ENCODE measurements around the gene RPUSD1.

RPUSD1 gene

DNA sequence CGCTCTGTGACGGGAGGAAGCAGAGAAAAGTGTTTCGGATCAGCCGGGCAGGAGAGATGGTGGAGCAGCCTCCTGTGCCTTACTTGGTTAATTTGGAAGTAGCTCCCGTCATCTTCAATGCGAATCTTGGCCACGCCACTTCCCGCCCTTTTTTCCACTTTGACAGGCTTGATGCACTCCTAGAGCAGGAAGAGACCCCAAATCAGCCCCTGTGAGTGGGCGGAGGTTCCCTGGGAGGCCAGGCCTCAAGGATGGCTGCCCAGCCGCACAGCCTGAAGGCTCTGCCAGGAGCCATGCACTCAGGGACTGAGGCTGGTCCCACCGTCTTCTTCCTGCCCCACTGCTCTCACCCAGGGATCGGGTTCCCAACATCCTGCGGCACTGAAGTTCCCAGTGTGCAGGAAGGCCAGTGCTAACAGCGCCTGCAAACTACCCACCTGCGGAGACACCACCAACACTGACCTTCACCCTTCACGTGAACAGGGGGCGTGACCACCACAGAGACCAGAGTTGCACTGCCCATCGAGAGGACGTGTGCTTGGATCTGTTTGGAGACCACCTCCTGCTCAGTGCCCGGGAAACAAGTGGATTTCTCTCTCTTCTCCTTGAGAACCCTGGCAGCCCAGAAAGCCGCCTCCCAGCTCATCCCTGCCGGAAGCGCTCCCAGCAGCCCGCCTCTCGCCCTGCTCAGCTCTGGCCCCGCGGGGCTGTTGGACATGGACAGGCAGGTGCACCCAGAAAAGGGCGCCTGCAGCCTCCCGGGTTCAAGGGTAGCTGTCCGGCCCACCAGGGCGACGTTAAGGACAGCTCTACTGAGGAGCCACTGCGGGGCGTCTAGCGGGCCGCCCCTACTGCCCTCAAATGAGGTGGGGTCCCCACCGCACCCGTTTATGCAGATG, 48.4 kb downstream of the RPUSD1 start:
- Histone ChIP-seq H3K4me1 (ENCODE audit: control insufficient read depth, insufficient read depth, low read length, poor library complexity, severe bottlenecking) (peaks cover 14% of the 10 kb centered on the region), H3K36me3 (ENCODE audit: control insufficient read depth, insufficient read depth, low read length) (peaks cover 24% of the 10 kb centered on the region), H3K27ac (ENCODE audit: insufficient read depth, low read length, poor library complexity, severe bottlenecking) (peak overlapping the region; percentile 83), H3K9me3 (ENCODE audit: control insufficient read depth, low read length) (no peaks in the 10 kb centered on the region), H3K4me3 (ENCODE audit: insufficient read depth, low read depth, low read length, poor library complexity, severe bottlenecking) (peak overlapping the region; percentile 94), H3K27me3 (replicated peaks; ENCODE audit: control insufficient read depth, insufficient read depth, low read length, poor library complexity, severe bottlenecking) (no peaks in the 10 kb centered on the region)
- DNase-seq, result no peak

DNA sequence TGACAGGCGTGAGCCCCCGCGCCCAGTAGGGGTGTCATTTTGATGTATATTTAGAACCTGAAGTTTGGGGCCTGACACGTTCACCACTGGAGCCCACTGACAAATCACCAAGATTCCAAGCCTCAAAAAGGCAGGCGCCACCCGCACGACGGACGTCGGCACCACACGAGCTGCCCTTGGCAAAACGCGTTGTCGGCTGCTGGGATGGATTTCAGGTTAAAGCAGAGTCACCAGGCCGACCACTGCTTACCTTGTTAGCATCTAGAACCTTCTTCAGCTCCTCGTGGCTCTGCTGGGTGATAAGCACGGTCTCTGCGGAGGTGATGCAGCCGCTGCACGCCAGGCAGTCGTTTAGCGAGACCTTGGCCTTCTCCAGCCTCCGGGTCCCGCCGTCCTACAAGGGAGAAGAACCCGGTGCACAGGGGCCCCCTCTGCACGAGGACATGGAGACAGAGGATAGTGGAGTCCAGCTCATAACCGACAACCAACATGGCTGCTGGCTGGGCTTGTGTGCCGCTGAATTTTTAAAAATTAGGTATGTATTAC, 51.2 kb downstream of the RPUSD1 start:
- no peak overlapping the region for H3K4me3 ChIP-seq (ENCODE audit: insufficient read depth, low read depth, low read length, poor library complexity, severe bottlenecking)
- H3K27ac ChIP-seq (ENCODE audit: insufficient read depth, low read length, poor library complexity, severe bottlenecking), result no peak overlapping the region
- no peaks in the 10 kb centered on the region for H3K9me3 ChIP-seq (ENCODE audit: control insufficient read depth, low read length)
- no peak for DNase-seq
- H3K36me3 ChIP-seq (ENCODE audit: control insufficient read depth, insufficient read depth, low read length), result peaks cover 44% of the 10 kb centered on the region
- no peaks in the 10 kb centered on the region for H3K27me3 ChIP-seq (replicated peaks; ENCODE audit: control insufficient read depth, insufficient read depth, low read length, poor library complexity, severe bottlenecking)
- peaks cover 14% of the 10 kb centered on the region for H3K4me1 ChIP-seq (ENCODE audit: control insufficient read depth, insufficient read depth, low read length, poor library complexity, severe bottlenecking)

- Histone ChIP-seq H3K36me3 (ENCODE audit: control insufficient read depth, insufficient read depth, low read length) (peaks cover 44% of the 10 kb centered on the region), H3K4me1 (ENCODE audit: control insufficient read depth, insufficient read depth, low read length, poor library complexity, severe bottlenecking) (peaks cover 14% of the 10 kb centered on the region), H3K9me3 (ENCODE audit: control insufficient read depth, low read length) (no peaks in the 10 kb centered on the region), H3K27ac (ENCODE audit: insufficient read depth, low read length, poor library complexity, severe bottlenecking) (no peak overlapping the region), H3K4me3 (ENCODE audit: insufficient read depth, low read depth, low read length, poor library complexity, severe bottlenecking) (no peak overlapping the region), H3K27me3 (replicated peaks; ENCODE audit: control insufficient read depth, insufficient read depth, low read length, poor library complexity, severe bottlenecking) (no peaks in the 10 kb centered on the region)
- no peak for DNase-seq
Measured at GRCh38 chr16:735982-736453, 52.2 kb downstream of the RPUSD1 start.

- Histone ChIP-seq H3K4me3 (ENCODE audit: insufficient read depth, low read depth, low read length, poor library complexity, severe bottlenecking) (no peak overlapping the region), H3K36me3 (ENCODE audit: control insufficient read depth, insufficient read depth, low read length) (peaks cover 44% of the 10 kb centered on the region)
Measured at GRCh38 chr16:734981-735881, 53.0 kb downstream of the RPUSD1 start.

More at GRCh38 chr16:734981-735881, 53.0 kb downstream of the RPUSD1 start:
- H3K27ac ChIP-seq (ENCODE audit: insufficient read depth, low read length, poor library complexity, severe bottlenecking), result no peak overlapping the region
- peaks cover 10% of the 10 kb centered on the region for H3K4me1 ChIP-seq (ENCODE audit: control insufficient read depth, insufficient read depth, low read length, poor library complexity, severe bottlenecking)
- H3K27me3 ChIP-seq (replicated peaks; ENCODE audit: control insufficient read depth, insufficient read depth, low read length, poor library complexity, severe bottlenecking), result no peaks in the 10 kb centered on the region
- H3K9me3 ChIP-seq (ENCODE audit: control insufficient read depth, low read length), result no peaks in the 10 kb centered on the region
- DNase-seq, result no peak
